GM10266 (cell line): ENCODE measurements around the gene SLC36A1.

Experiments used
- DNase-seq: peaks from one replicate; pipeline ENCODE4 v3.0.0; 2012; ENCODE audit errors: extremely low spot score
- CTCF ChIP-seq: IDR thresholded peaks from 2 replicates; pipeline ENCODE4 v1.5.1; 2012; ENCODE audit warnings: mild to moderate bottlenecking, low read depth; ENCODE audit not compliant: control insufficient read depth, insufficient read depth; ENCODE audit errors: missing control alignments

Gene SLC36A1

GRCh38 chr5:151534350-151534749 is 86.9 kb downstream of the SLC36A1 start:
- no peak for DNase-seq
- TF ChIP-seq CTCF, result no peak

- no peak for DNase-seq
- no peak for TF ChIP-seq CTCF
These were observed 89.6 kb downstream of the SLC36A1 start for GRCh38 chr5:151537044-151537443.

GRCh38 chr5:151541571-151541970 is 94.2 kb downstream of the SLC36A1 start:
- no peak for DNase-seq
- TF ChIP-seq CTCF, result no peak
